Ureter (tissue), 1 donor: ENCODE results near the gene FBXO7. TPM values are rescaled to one million over a fixed set of nuclear protein-coding genes. Genes with fewer than 3 reads are reported as not detected.
A peak's percentile ranks its signal among the peaks of the same experiment; 100 is the strongest.

ENCODE experiments used
- DNase-seq: peaks from one replicate; pipeline ENCODE4 v3.0.0-alpha.2; 2020; ENCODE audit warnings: low spot score
- total RNA-seq: library from RNA; stranded (reverse); gene quantifications from one replicate; pipeline ENCODE4 v1.2.4, GENCODE V29; 2023
- donor health status: DM: yes; HTN: yes; CAD: no.

The FBXO7 gene
- total RNA-seq, 1 donor from 2014 or later = 85.0 TPM

- peak; percentile 79 for DNase-seq
Observed at GRCh38 chr22:32531931-32532819, 57.6 kb downstream of the FBXO7 start.

GRCh38 chr22:32532820-32533128, 58.2 kb downstream of the FBXO7 start:
- no peak for DNase-seq

GRCh38 chr22:32533265-32534111, 58.9 kb downstream of the FBXO7 start:
- DNase-seq = no peak

- no peak for DNase-seq
Observed at GRCh38 chr22:32534252-32535235, 59.9 kb downstream of the FBXO7 start.

GRCh38 chr22:32535531-32536190, 61.0 kb downstream of the FBXO7 start:
- DNase-seq = no peak

GRCh38 chr22:32536352-32536751, 61.7 kb downstream of the FBXO7 start:
- no peak for DNase-seq

- no peak for DNase-seq
Observed at GRCh38 chr22:32538521-32538920, 63.9 kb downstream of the FBXO7 start.

- DNase-seq = no peak
Observed at GRCh38 chr22:32539631-32540421, 65.2 kb downstream of the FBXO7 start.

- DNase-seq = no peak
Observed at GRCh38 chr22:32541481-32541880, 66.9 kb downstream of the FBXO7 start.

- DNase-seq = no peak
Observed at GRCh38 chr22:32542066-32542676, 67.6 kb downstream of the FBXO7 start.

GRCh38 chr22:32542677-32543357, 68.2 kb downstream of the FBXO7 start:
- DNase-seq = no peak

- no peak for DNase-seq
Observed at GRCh38 chr22:32544953-32545558, 70.4 kb downstream of the FBXO7 start.

- no peak for DNase-seq
Observed at GRCh38 chr22:32545801-32546200, 71.2 kb downstream of the FBXO7 start.

GRCh38 chr22:32546496-32546895, 71.9 kb downstream of the FBXO7 start:
- no peak for DNase-seq

- DNase-seq = no peak
Observed at GRCh38 chr22:32546935-32547334, 72.3 kb downstream of the FBXO7 start.

GRCh38 chr22:32548039-32548438, 73.4 kb downstream of the FBXO7 start:
- DNase-seq = no peak
